HCEC 1CT (cell line): ENCODE data around the gene ADGRG3.

ENCODE experiments used
- DNase-seq: peaks from one replicate; pipeline ENCODE4 v3.0.0-alpha.2; 2017

Gene ADGRG3

GRCh38 chr16:57630931-57631845 is 36.9 kb upstream of the ADGRG3 start:
- no peak for DNase-seq

- DNase-seq: no peak
These were observed 35.5 kb upstream of the ADGRG3 start for GRCh38 chr16:57632568-57632967.

GRCh38 chr16:57633383-57634064 is 34.6 kb upstream of the ADGRG3 start:
- no peak for DNase-seq

- DNase-seq: no peak
These were observed 33.9 kb upstream of the ADGRG3 start for GRCh38 chr16:57634171-57634570.

GRCh38 chr16:57635266-57636097 is 32.6 kb upstream of the ADGRG3 start:
- no peak for DNase-seq

GRCh38 chr16:57636184-57636583 is 31.9 kb upstream of the ADGRG3 start:
- no peak for DNase-seq

- DNase-seq: no peak
These were observed 31.1 kb upstream of the ADGRG3 start for GRCh38 chr16:57637020-57637419.

- no peak for DNase-seq
These were observed 30.7 kb upstream of the ADGRG3 start for GRCh38 chr16:57637424-57637823.

GRCh38 chr16:57637965-57638364 is 30.1 kb upstream of the ADGRG3 start:
- no peak for DNase-seq

GRCh38 chr16:57638381-57638780 is 29.7 kb upstream of the ADGRG3 start:
- DNase-seq: no peak

GRCh38 chr16:57639172-57639887 is 28.8 kb upstream of the ADGRG3 start:
- DNase-seq: no peak

- no peak for DNase-seq
These were observed 27.9 kb upstream of the ADGRG3 start for GRCh38 chr16:57640185-57640584.

GRCh38 chr16:57640612-57641011 is 27.5 kb upstream of the ADGRG3 start:
- no peak for DNase-seq

- no peak for DNase-seq
These were observed 25.7 kb upstream of the ADGRG3 start for GRCh38 chr16:57642160-57643135.

GRCh38 chr16:57643147-57643874 is 24.8 kb upstream of the ADGRG3 start:
- DNase-seq: no peak

GRCh38 chr16:57643910-57644309 is 24.2 kb upstream of the ADGRG3 start:
- no peak for DNase-seq

- DNase-seq: no peak
These were observed 23.6 kb upstream of the ADGRG3 start for GRCh38 chr16:57644383-57645014.

- no peak for DNase-seq
These were observed 22.9 kb upstream of the ADGRG3 start for GRCh38 chr16:57645169-57645568.

GRCh38 chr16:57645691-57646387 is 22.3 kb upstream of the ADGRG3 start:
- peak; percentile 10 for DNase-seq
